ENCODE data around the gene RCOR1. TPM values are rescaled to one million over a fixed set of nuclear protein-coding genes. Genes with fewer than 3 reads are reported as not detected.

Gene RCOR1
- total RNA-seq, 2 experiments from 2014 or later = 22.4 to 24.7 TPM

DNA sequence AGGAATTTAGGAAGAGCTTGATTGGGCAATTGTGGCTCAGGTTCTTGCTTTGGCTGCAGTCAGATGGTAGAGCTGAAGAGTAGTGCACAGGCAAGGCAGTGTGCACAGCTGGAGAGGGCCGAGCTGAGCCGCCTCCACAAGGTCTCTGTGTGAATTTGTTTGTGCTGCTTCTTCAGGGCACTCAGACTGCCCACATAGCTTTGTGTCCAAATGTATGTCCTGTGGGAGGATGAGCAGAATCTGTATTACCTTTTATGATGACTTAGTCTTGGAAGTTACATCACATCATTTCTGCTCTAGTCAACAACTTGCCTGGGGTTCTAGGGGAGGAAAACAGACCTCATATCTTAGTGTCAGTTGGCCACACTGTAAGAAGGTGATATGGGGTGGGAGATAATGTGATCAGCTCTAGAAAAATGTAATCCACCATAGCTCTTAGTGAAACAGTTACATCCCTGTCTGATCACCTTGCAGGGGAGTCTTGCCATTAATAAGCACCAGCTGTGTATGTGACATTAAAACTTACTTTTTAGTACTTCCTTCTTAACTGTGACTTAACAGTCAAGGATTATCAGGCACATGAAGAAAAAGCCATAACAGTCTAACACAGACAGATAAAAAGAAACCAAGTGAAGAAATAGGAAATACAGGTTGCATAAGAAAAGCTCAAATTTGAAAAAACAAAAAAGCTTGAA is 53.4 kb downstream of the RCOR1 start:
- Mint-ChIP-seq H3K36me3 (ENCODE audit: low read depth) (peaks cover 5% of the 10 kb centered on the region), H3K4me3 (no peak overlapping the region), H3K27ac (no peak overlapping the region), H3K4me1 (ENCODE audit: low read depth) (peaks cover 32% of the 10 kb centered on the region), H3K9me3 (ENCODE audit: insufficient read depth) (no peaks in the 10 kb centered on the region), H3K27me3 (ENCODE audit: low read depth) (no peaks in the 10 kb centered on the region)
- ATAC-seq (no peak), DNase-seq (no peak)
- ChIA-PET POLR2A (no interaction called here), CTCF (interaction anchor here (0.7 to 1.5 kb wide), 4 partner anchors 9 to 166 kb away, joined by 3 to 7 read pairs (median 4); no protein-coding TSS in a partner anchor)

DNA sequence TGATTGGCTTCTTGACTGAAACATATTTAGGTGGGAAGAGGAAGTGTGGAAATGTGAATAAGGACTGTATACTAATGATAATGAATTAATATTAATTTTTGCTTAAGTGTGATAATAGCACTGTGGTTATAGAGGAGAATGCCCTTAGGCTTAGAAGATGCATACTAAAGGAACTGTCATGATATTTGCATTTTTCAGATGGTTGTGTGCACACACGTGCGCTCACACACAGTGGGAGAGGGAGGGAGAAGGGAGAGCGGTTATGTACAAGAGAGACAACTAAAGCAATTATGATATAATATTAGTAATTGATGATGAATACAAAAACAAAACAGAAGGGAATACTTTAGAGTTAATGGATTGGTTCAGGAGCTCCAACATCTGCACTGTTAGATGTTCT is 54.2 kb downstream of the RCOR1 start:
- CTCF ChIA-PET = interaction anchor here (0.7 to 1.2 kb wide), 3 partner anchors 9 to 166 kb away, joined by 3 to 4 read pairs (median 4); no protein-coding TSS in a partner anchor
- H3K27ac Mint-ChIP-seq = no peak overlapping the region

DNA sequence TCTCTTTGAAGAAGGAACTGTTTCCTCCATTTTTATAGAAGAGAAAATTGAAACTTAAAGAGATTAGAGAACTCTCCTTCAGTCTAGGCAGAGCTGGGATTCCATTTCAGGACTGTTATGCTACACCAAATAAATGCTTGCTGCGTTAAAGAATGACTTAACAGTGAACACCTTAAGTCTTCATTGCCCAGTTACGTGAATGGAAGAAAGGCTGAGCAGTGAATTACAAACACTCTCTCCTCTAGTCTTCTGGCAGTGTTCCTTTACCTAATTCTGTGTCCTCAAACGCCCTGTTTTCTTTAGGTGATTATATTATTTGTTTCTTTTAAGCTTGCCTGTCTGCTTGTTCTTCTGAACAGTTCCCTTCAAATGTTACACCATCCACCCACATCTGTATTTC is 59.7 kb downstream of the RCOR1 start:
- no peak overlapping the region for H3K4me3 Mint-ChIP-seq
- H3K36me3 Mint-ChIP-seq (ENCODE audit: low read depth) = peaks cover 13% of the 10 kb centered on the region
- POLR2A ChIA-PET = no interaction called here
- ATAC-seq (no peak), DNase-seq (no peak)
- no peaks in the 10 kb centered on the region for H3K9me3 Mint-ChIP-seq (ENCODE audit: insufficient read depth)
- H3K27me3 Mint-ChIP-seq (ENCODE audit: low read depth) = no peaks in the 10 kb centered on the region
- CTCF ChIA-PET = no interaction called here
- peaks cover 9% of the 10 kb centered on the region for H3K4me1 Mint-ChIP-seq (ENCODE audit: low read depth)
- H3K27ac Mint-ChIP-seq = no peak overlapping the region

More for the DNA sequence above, 54.2 kb downstream of the RCOR1 start:
- Mint-ChIP-seq H3K36me3 (ENCODE audit: low read depth) (peaks cover 5% of the 10 kb centered on the region), H3K27me3 (ENCODE audit: low read depth) (no peaks in the 10 kb centered on the region), H3K9me3 (ENCODE audit: insufficient read depth) (no peaks in the 10 kb centered on the region), H3K4me1 (ENCODE audit: low read depth) (peaks cover 32% of the 10 kb centered on the region), H3K4me3 (no peak overlapping the region)
- POLR2A ChIA-PET = no interaction called here
- DNase-seq (no peak), ATAC-seq (no peak)

DNA sequence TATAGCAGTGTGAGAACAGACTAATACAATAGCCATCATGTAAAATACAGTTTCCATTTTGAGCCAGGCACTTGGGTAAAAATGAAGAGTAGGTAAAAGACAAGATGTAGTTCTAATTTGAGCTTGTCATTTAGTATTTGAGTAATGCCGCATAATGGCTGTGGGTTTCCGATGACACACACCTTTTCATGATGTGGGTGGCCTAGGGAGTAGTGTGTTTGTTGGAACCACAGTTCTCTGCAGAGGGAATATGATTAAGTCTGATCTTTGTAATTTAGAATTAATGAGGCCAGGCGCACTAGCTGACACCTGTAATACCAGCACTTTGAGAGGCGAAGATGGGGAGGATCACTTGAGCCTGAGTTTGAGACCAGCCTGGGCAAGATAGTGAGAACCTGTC is 61.8 kb downstream of the RCOR1 start:
- ChIA-PET CTCF (no interaction called here), POLR2A (no interaction called here)
- no peak overlapping the region for H3K4me3 Mint-ChIP-seq
- DNase-seq (no peak), ATAC-seq (no peak)
- no peak overlapping the region for H3K27ac Mint-ChIP-seq
- no peaks in the 10 kb centered on the region for H3K9me3 Mint-ChIP-seq (ENCODE audit: insufficient read depth)
- H3K36me3 Mint-ChIP-seq (ENCODE audit: low read depth) = peaks cover 11% of the 10 kb centered on the region
- peaks cover 9% of the 10 kb centered on the region for H3K4me1 Mint-ChIP-seq (ENCODE audit: low read depth)
- H3K27me3 Mint-ChIP-seq (ENCODE audit: low read depth) = no peaks in the 10 kb centered on the region

DNA sequence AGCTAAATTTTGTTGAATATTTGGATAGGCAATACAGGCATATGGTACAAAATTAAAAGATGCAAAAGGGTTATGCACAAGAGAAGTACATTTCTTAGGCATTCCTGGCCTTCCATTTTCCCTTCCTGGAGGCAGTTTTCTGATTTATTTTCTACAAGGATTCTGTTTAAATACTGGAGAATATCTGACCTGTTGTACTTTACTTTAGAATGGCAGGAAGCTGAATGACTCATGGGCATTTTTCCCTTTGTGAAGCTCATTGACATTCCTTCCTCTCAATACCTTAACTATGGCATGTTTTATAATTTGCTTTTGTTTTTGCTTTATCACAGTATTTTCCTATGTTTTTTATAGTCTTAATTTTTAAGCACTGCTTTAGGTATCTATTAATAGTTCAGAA is 62.7 kb downstream of the RCOR1 start:
- ChIA-PET POLR2A (interaction anchor here (0.5 kb wide), 1 partner anchor 1165 kb away, joined by 6 read pairs; no protein-coding TSS in a partner anchor), CTCF (interaction anchor here (0.9 kb wide), 1 partner anchor 40 kb away, joined by 3 read pairs; no protein-coding TSS in a partner anchor)
- H3K36me3 Mint-ChIP-seq (ENCODE audit: low read depth) = peaks cover 11% of the 10 kb centered on the region
- no peak for DNase-seq
- no peaks in the 10 kb centered on the region for H3K27me3 Mint-ChIP-seq (ENCODE audit: low read depth)
- H3K4me3 Mint-ChIP-seq = no peak overlapping the region
- H3K4me1 Mint-ChIP-seq (ENCODE audit: low read depth) = peaks cover 9% of the 10 kb centered on the region
- ATAC-seq = no peak
- H3K9me3 Mint-ChIP-seq (ENCODE audit: insufficient read depth) = no peaks in the 10 kb centered on the region
- H3K27ac Mint-ChIP-seq = no peak overlapping the region

DNA sequence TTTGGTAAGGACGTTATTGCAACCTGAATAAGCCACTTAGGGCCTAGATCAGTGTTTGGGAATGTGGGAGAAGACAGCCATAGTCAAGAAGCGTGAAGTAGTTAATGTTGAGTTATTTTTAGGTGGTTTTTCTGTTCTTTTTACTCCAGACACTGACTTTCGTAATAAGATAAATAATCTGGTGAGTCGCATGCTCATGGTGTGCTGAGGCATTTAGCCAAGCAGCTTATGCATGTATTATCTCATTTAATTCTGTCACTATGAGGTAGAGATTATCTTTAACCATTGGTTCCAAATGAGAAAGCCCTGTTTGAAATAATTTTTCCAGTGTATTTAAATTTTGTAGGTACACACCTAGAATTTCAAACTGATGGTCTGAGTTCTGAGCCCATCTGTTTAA is 67.3 kb downstream of the RCOR1 start:
- POLR2A ChIA-PET = no interaction called here
- CTCF ChIA-PET = interaction anchor here (1.1 to 1.6 kb wide), 2 partner anchors 11 to 35 kb away, joined by 3 read pairs; no protein-coding TSS in a partner anchor
- no peak overlapping the region for H3K4me3 Mint-ChIP-seq
- DNase-seq (no peak), ATAC-seq (no peak)
- H3K36me3 Mint-ChIP-seq (ENCODE audit: low read depth) = peaks cover under 1% of the 10 kb centered on the region
- H3K4me1 Mint-ChIP-seq (ENCODE audit: low read depth) = peaks cover 5% of the 10 kb centered on the region
- H3K27me3 Mint-ChIP-seq (ENCODE audit: low read depth) = no peaks in the 10 kb centered on the region
- no peaks in the 10 kb centered on the region for H3K9me3 Mint-ChIP-seq (ENCODE audit: insufficient read depth)
- H3K27ac Mint-ChIP-seq = no peak overlapping the region

DNA sequence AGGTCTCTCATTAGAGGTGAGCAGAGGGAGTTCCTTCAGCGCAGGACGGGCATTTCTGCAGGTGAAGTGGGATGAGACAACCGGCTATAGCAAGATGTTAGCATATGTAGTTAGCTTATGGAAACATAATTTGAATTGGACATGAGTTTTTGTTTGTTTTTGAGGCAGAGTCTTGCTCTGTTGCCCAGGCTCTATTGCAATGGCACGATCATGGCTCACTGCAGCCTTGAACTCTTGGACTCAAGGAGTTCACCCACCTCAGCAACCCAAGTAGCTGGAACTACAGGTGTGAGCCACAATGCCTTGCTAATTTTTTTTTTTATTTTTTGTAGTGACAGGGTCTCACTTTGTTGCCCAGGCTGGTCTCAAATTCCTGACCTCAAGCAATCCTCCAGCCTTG is 69.2 kb downstream of the RCOR1 start:
- no peak overlapping the region for H3K4me3 Mint-ChIP-seq
- ChIA-PET POLR2A (no interaction called here), CTCF (interaction anchor here (1.6 kb wide), 1 partner anchor 33 kb away, joined by 6 read pairs; no protein-coding TSS in a partner anchor)
- no peaks in the 10 kb centered on the region for H3K36me3 Mint-ChIP-seq (ENCODE audit: low read depth)
- H3K27me3 Mint-ChIP-seq (ENCODE audit: low read depth) = no peaks in the 10 kb centered on the region
- ATAC-seq (no peak), DNase-seq (no peak)
- no peak overlapping the region for H3K27ac Mint-ChIP-seq
- H3K9me3 Mint-ChIP-seq (ENCODE audit: insufficient read depth) = no peaks in the 10 kb centered on the region
- H3K4me1 Mint-ChIP-seq (ENCODE audit: low read depth) = no peaks in the 10 kb centered on the region

DNA sequence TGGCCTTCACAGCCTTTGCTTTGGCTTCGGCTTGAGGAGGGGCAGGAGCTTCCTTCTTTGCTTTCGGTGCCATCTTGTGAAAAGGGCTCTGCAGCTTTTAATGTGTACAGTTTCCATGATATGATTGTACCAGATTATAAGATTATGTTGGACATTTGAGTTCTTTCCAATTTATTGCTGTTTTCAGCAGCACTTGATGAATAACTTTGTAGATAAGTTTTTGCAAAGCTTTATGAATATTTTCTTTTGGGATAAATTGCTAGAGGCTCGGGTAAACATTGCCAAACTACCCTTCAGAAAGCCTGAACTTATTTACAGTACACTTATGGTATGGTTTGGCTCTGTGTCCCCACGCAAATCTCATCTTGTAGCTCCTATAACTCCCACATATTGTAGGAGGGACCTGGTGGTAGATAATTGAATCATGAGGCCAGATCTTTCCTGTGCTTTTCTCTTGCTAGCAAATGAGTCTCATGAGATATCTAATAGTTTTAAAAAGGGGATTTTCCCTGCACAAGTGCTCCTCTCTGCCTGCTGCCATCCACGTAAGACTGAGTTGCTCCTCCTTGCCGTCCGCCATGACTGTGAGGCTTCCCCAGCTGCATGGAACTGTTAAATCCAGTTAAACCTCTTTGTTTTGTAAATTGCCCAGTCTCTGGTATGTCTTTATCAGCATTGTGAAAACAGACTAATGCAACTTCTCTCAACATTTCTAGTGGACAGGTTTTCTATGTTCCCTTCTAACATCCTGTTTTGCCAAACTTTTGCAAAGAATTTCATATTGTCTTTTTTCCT is 70.4 kb downstream of the RCOR1 start:
- POLR2A ChIA-PET = interaction anchor here (0.6 to 1.1 kb wide), 2 partner anchors 10 to 39 kb away, joined by 3 to 4 read pairs; no protein-coding TSS in a partner anchor
- ATAC-seq (no peak), DNase-seq (no peak)
- no peaks in the 10 kb centered on the region for H3K27me3 Mint-ChIP-seq (ENCODE audit: low read depth)
- no peaks in the 10 kb centered on the region for H3K36me3 Mint-ChIP-seq (ENCODE audit: low read depth)
- H3K4me1 Mint-ChIP-seq (ENCODE audit: low read depth) = no peaks in the 10 kb centered on the region
- H3K9me3 Mint-ChIP-seq (ENCODE audit: insufficient read depth) = no peaks in the 10 kb centered on the region
- CTCF ChIA-PET = interaction anchor here (1.6 kb wide), 1 partner anchor 32 kb away, joined by 6 read pairs; no protein-coding TSS in a partner anchor
- no peak overlapping the region for H3K4me3 Mint-ChIP-seq
- H3K27ac Mint-ChIP-seq = no peak overlapping the region

DNA sequence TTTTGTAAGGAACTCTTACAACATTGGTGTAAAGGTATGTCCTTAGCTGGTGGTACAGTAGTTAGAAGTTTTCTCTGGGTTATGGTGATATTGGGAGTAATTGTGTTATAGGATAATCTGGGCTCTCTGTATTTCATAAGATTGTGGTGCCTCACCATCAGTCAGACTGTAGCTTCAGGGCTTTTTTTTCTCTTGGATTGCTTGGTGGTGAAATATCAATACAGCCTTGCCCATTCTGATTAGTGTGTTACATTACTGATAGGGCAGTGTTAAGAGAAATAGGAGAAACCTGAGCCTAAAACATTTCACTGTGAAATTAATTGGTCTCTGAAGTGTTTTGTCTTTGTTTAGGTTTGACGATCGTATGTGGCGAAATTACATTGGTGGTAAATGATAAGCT is 71.0 kb downstream of the RCOR1 start:
- no peak for ATAC-seq
- no peaks in the 10 kb centered on the region for H3K27me3 Mint-ChIP-seq (ENCODE audit: low read depth)
- no peaks in the 10 kb centered on the region for H3K9me3 Mint-ChIP-seq (ENCODE audit: insufficient read depth)
- DNase-seq = no peak
- H3K4me3 Mint-ChIP-seq = no peak overlapping the region
- H3K4me1 Mint-ChIP-seq (ENCODE audit: low read depth) = no peaks in the 10 kb centered on the region
- no peaks in the 10 kb centered on the region for H3K36me3 Mint-ChIP-seq (ENCODE audit: low read depth)
- no peak overlapping the region for H3K27ac Mint-ChIP-seq
- ChIA-PET CTCF (no interaction called here), POLR2A (interaction anchor here (0.6 to 1.1 kb wide), 2 partner anchors 10 to 39 kb away, joined by 3 to 4 read pairs; no protein-coding TSS in a partner anchor)

DNA sequence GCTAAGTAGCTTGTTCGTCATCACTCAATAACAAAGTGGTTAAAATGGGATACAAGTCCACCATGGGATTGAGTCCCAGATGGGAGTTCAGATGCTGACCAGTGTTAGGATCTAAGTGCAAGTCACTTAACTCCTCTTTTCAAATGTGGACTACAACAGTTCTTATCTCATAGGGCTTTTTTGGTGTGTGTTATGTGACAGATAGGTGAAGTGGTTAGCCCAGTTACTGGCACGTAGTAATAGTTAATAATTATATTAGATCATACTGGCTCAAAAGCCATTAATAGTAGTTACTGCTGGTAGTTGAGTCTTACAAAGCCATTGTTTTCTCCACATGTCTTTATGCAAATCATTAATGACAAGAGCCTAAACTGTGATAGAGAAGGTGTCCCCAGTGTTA is 73.2 kb downstream of the RCOR1 start:
- H3K27ac Mint-ChIP-seq = no peak overlapping the region
- H3K4me1 Mint-ChIP-seq (ENCODE audit: low read depth) = no peaks in the 10 kb centered on the region
- H3K4me3 Mint-ChIP-seq = no peak overlapping the region
- H3K9me3 Mint-ChIP-seq (ENCODE audit: insufficient read depth) = no peaks in the 10 kb centered on the region
- CTCF ChIA-PET = no interaction called here
- ATAC-seq = no peak
- no peaks in the 10 kb centered on the region for H3K36me3 Mint-ChIP-seq (ENCODE audit: low read depth)
- DNase-seq = no peak
- POLR2A ChIA-PET = no interaction called here
- H3K27me3 Mint-ChIP-seq (ENCODE audit: low read depth) = no peaks in the 10 kb centered on the region

DNA sequence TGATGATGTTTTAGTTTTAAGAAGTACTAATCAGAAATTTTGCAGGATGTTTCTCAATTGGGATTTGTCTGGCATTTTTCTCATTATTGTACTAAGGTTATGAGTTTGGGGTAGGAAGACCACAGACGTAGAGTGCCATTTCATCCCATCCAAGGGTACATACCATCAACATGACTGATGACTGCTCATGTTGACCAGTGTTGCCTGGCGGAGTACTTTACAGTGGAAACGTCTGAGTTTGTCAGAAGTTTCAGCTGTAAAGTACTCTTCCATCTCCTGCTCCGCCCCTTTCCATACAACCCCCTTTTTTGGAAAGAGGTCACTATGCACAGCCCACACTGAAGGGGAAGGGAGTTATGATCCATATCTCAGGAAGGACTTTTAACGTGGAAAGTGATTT is 74.2 kb downstream of the RCOR1 start:
- Mint-ChIP-seq H3K4me3 (no peak overlapping the region), H3K9me3 (ENCODE audit: insufficient read depth) (no peaks in the 10 kb centered on the region), H3K27me3 (ENCODE audit: low read depth) (no peaks in the 10 kb centered on the region), H3K36me3 (ENCODE audit: low read depth) (no peaks in the 10 kb centered on the region), H3K4me1 (ENCODE audit: low read depth) (no peaks in the 10 kb centered on the region), H3K27ac (no peak overlapping the region)
- POLR2A ChIA-PET = no interaction called here
- CTCF ChIA-PET = no interaction called here
- DNase-seq (no peak), ATAC-seq (no peak)

DNA sequence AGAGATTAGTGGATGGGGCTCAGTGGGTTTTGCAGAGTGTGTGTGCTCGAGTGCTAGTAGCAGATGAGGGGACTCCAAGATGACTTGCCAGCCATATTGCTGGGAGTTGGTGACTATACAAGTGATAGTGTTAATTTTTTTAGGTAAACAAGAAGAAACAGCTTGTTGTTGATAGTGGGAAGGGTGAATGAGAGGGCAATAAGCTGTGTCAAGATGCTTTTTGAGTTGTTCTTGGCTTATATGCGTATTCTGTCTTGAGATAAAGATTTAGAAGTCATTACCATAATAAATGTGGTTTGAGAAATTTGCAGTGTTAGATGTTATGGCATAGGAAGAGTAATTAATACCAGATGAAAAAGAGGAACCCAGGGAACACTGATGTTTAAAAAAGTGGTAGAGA is 75.3 kb downstream of the RCOR1 start:
- peaks cover 4% of the 10 kb centered on the region for H3K9me3 Mint-ChIP-seq (ENCODE audit: insufficient read depth)
- CTCF ChIA-PET = no interaction called here

More for the DNA sequence above, 75.3 kb downstream of the RCOR1 start:
- H3K27me3 Mint-ChIP-seq (ENCODE audit: low read depth) = no peaks in the 10 kb centered on the region
- POLR2A ChIA-PET = no interaction called here
- no peak overlapping the region for H3K4me3 Mint-ChIP-seq
- no peak overlapping the region for H3K27ac Mint-ChIP-seq
- ATAC-seq = no peak
- H3K36me3 Mint-ChIP-seq (ENCODE audit: low read depth) = peaks cover 4% of the 10 kb centered on the region
- H3K4me1 Mint-ChIP-seq (ENCODE audit: low read depth) = no peaks in the 10 kb centered on the region
- DNase-seq = no peak
